ENCODE data around the gene CCSAP.

Gene CCSAP

GRCh38 chr1:229363723-229364122 is 20.9 kb upstream of the CCSAP start:
- Histone ChIP-seq H3K4me1 (ENCODE audit: insufficient read depth, low read length, poor library complexity, severe bottlenecking) (no peaks in the 10 kb centered on the region), H3K27me3 (ENCODE audit: insufficient read depth, low read length, poor library complexity, severe bottlenecking) (no peaks in the 10 kb centered on the region), H3K9me2 (replicated peaks; ENCODE audit: low read depth, low read length) (no peaks in the 10 kb centered on the region), H3K4me2 (ENCODE audit: low read depth, low read length, poor library complexity, severe bottlenecking) (no peak overlapping the region), H4K20me1 (ENCODE audit: insufficient read depth, low read length, poor library complexity, severe bottlenecking) (no peaks in the 10 kb centered on the region), H2AFZ (ENCODE audit: low read length) (no peak overlapping the region), H3F3A (ENCODE audit: low read depth) (no peaks in the 10 kb centered on the region), H3K79me2 (ENCODE audit: insufficient read depth, low read length) (no peaks in the 10 kb centered on the region), H3K4me3 (ENCODE audit: low read length, poor library complexity, severe bottlenecking) (no peak overlapping the region), H3K36me3 (ENCODE audit: insufficient read depth, low read length) (no peaks in the 10 kb centered on the region), H3K9ac (ENCODE audit: low read depth, low read length, poor library complexity, severe bottlenecking) (no peak overlapping the region), H3K9me3 (ENCODE audit: insufficient read depth, low read depth, low read length) (no peaks in the 10 kb centered on the region)
- TF ChIP-seq EZH2phosphoT487 (IDR thresholded peaks at IDR 0.05; ENCODE audit: borderline replicate concordance), result no peak
- no peak for TF ChIP-seq CTCF (conservative IDR thresholded peaks at IDR 0.05; ENCODE audit: low read length)

- no peaks in the 10 kb centered on the region for H3K4me1 ChIP-seq (ENCODE audit: insufficient read depth, low read length, poor library complexity, severe bottlenecking)
- H2AFZ ChIP-seq (ENCODE audit: low read length), result no peak overlapping the region
- no peak for TF ChIP-seq EZH2phosphoT487 (IDR thresholded peaks at IDR 0.05; ENCODE audit: borderline replicate concordance)
- TF ChIP-seq CTCF (conservative IDR thresholded peaks at IDR 0.05; ENCODE audit: low read length), result no peak
- H3K4me2 ChIP-seq (ENCODE audit: low read depth, low read length, poor library complexity, severe bottlenecking), result no peak overlapping the region
- H3K36me3 ChIP-seq (ENCODE audit: insufficient read depth, low read length), result no peaks in the 10 kb centered on the region
- no peaks in the 10 kb centered on the region for H3F3A ChIP-seq (ENCODE audit: low read depth)
- no peak overlapping the region for H3K4me3 ChIP-seq (ENCODE audit: low read length, poor library complexity, severe bottlenecking)
- no peak overlapping the region for H3K9ac ChIP-seq (ENCODE audit: low read depth, low read length, poor library complexity, severe bottlenecking)
- H3K9me2 ChIP-seq (replicated peaks; ENCODE audit: low read depth, low read length), result no peaks in the 10 kb centered on the region
- no peaks in the 10 kb centered on the region for H4K20me1 ChIP-seq (ENCODE audit: insufficient read depth, low read length, poor library complexity, severe bottlenecking)
- H3K27me3 ChIP-seq (ENCODE audit: insufficient read depth, low read length, poor library complexity, severe bottlenecking), result no peaks in the 10 kb centered on the region
- H3K79me2 ChIP-seq (ENCODE audit: insufficient read depth, low read length), result no peaks in the 10 kb centered on the region
- no peaks in the 10 kb centered on the region for H3K9me3 ChIP-seq (ENCODE audit: insufficient read depth, low read depth, low read length)
These were observed 17.6 kb upstream of the CCSAP start for GRCh38 chr1:229360420-229360819.

GRCh38 chr1:229355661-229356060 is 12.8 kb upstream of the CCSAP start:
- no peaks in the 10 kb centered on the region for H3K4me1 ChIP-seq (ENCODE audit: insufficient read depth, low read length, poor library complexity, severe bottlenecking)
- no peaks in the 10 kb centered on the region for H3K9me2 ChIP-seq (replicated peaks; ENCODE audit: low read depth, low read length)
- H4K20me1 ChIP-seq (ENCODE audit: insufficient read depth, low read length, poor library complexity, severe bottlenecking), result no peaks in the 10 kb centered on the region
- H3K79me2 ChIP-seq (ENCODE audit: insufficient read depth, low read length), result no peaks in the 10 kb centered on the region
- no peaks in the 10 kb centered on the region for H3F3A ChIP-seq (ENCODE audit: low read depth)
- H3K4me2 ChIP-seq (ENCODE audit: low read depth, low read length, poor library complexity, severe bottlenecking), result no peak overlapping the region
- H3K9ac ChIP-seq (ENCODE audit: low read depth, low read length, poor library complexity, severe bottlenecking), result no peak overlapping the region
- H3K4me3 ChIP-seq (ENCODE audit: low read length, poor library complexity, severe bottlenecking), result no peak overlapping the region
- TF ChIP-seq EZH2phosphoT487 (IDR thresholded peaks at IDR 0.05; ENCODE audit: borderline replicate concordance), result no peak
- no peak for TF ChIP-seq CTCF (conservative IDR thresholded peaks at IDR 0.05; ENCODE audit: low read length)
- 0 out of 2 replicates have a peak, but pooled peaks cover 5% of the 10 kb centered on the region for H3K9me3 ChIP-seq (ENCODE audit: insufficient read depth, low read depth, low read length)
- no peaks in the 10 kb centered on the region for H3K36me3 ChIP-seq (ENCODE audit: insufficient read depth, low read length)
- no peaks in the 10 kb centered on the region for H3K27me3 ChIP-seq (ENCODE audit: insufficient read depth, low read length, poor library complexity, severe bottlenecking)
- no peak overlapping the region for H2AFZ ChIP-seq (ENCODE audit: low read length)

All from Loucy (cell line).